GM23338 (cell line): ENCODE results near the gene TMEM167B.

Experiments used
- CREB1 ChIP-seq: fragments of 250-450 bp; sonication (Bioruptor Pico); IDR thresholded peaks from 2 replicates; pipeline ENCODE4 v1.5.0; 2020; ENCODE audit warnings: low read depth, mild to moderate bottlenecking, moderate library complexity
- EZH2 ChIP-seq: fragments of 200-600 bp; sonication (generic); IDR thresholded peaks from one replicate; pipeline ENCODE4 v1.8.0; 2017; ENCODE audit warnings: antibody characterized with exemption, mild to moderate bottlenecking, low read depth; ENCODE audit not compliant: unreplicated experiment
- EZH2phosphoT487 ChIP-seq: fragments of 200-600 bp; sonication (generic); IDR thresholded peaks from one replicate; pipeline ENCODE4 v1.8.1; 2018; ENCODE audit warnings: antibody characterized with exemption; ENCODE audit not compliant: unreplicated experiment
- JUNB ChIP-seq: IDR thresholded peaks from one replicate; pipeline ENCODE4 v1.6.1; 2016; ENCODE audit warnings: antibody characterized with exemption; ENCODE audit not compliant: unreplicated experiment
- POLR2AphosphoS5 ChIP-seq: IDR thresholded peaks from 2 replicates; pipeline ENCODE4 v1.6.1; 2016; ENCODE audit warnings: antibody characterized with exemption, low read depth
- REST ChIP-seq: IDR thresholded peaks from one replicate; pipeline ENCODE4 v1.6.1; 2018; ENCODE audit warnings: antibody characterized with exemption; ENCODE audit not compliant: unreplicated experiment
- STAT1 ChIP-seq: IDR thresholded peaks from one replicate; pipeline ENCODE4 v1.6.1; 2016; ENCODE audit warnings: antibody characterized with exemption; ENCODE audit not compliant: unreplicated experiment
- TF ChIP-seq, protein P1 (sequence below), 2 experiments: fragments of 200-600 bp in 1 of 2; sonication (generic) in 1 of 2; conservative IDR thresholded peaks; 2 replicates each; pipeline versions ENCODE4 v1.5.1 to v1.6.1; 2016 to 2017; ENCODE audit warnings: antibody characterized with exemption in 2 of 2, low read depth in 2 of 2, mild to moderate bottlenecking in 2 of 2, moderate library complexity in 1 of 2
- TF ChIP-seq, protein P2 (sequence below): IDR thresholded peaks from 2 replicates; pipeline ENCODE4 v1.6.1; 2016; ENCODE audit warnings: antibody characterized with exemption

- TF ChIP-seq, protein P1, sequence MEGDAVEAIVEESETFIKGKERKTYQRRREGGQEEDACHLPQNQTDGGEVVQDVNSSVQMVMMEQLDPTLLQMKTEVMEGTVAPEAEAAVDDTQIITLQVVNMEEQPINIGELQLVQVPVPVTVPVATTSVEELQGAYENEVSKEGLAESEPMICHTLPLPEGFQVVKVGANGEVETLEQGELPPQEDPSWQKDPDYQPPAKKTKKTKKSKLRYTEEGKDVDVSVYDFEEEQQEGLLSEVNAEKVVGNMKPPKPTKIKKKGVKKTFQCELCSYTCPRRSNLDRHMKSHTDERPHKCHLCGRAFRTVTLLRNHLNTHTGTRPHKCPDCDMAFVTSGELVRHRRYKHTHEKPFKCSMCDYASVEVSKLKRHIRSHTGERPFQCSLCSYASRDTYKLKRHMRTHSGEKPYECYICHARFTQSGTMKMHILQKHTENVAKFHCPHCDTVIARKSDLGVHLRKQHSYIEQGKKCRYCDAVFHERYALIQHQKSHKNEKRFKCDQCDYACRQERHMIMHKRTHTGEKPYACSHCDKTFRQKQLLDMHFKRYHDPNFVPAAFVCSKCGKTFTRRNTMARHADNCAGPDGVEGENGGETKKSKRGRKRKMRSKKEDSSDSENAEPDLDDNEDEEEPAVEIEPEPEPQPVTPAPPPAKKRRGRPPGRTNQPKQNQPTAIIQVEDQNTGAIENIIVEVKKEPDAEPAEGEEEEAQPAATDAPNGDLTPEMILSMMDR (conservative IDR thresholded peaks at IDR 0.05; ENCODE audit: low read depth in 2 of 2): no peak
- TF ChIP-seq POLR2AphosphoS5: no peak
- TF ChIP-seq JUNB: no peak
- no peak for TF ChIP-seq EZH2phosphoT487
- no peak for TF ChIP-seq EZH2
- no peak for TF ChIP-seq CREB1 (CRISPR knock-in tag)
- TF ChIP-seq STAT1: no peak
- no peak for TF ChIP-seq REST
- TF ChIP-seq, protein P2, sequence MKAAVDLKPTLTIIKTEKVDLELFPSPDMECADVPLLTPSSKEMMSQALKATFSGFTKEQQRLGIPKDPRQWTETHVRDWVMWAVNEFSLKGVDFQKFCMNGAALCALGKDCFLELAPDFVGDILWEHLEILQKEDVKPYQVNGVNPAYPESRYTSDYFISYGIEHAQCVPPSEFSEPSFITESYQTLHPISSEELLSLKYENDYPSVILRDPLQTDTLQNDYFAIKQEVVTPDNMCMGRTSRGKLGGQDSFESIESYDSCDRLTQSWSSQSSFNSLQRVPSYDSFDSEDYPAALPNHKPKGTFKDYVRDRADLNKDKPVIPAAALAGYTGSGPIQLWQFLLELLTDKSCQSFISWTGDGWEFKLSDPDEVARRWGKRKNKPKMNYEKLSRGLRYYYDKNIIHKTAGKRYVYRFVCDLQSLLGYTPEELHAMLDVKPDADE: no peak
These were observed 25.7 kb downstream of the TMEM167B start for GRCh38 chr1:109116286-109116685.
